GM12878 (cell line): ENCODE data around the gene TSPAN7.

ENCODE experiments used
- FOXM1 ChIP-seq: IDR thresholded peaks from 2 replicates; pipeline ENCODE4 v1.6.1; 2012; ENCODE audit warnings: low read depth, mild to moderate bottlenecking, inconsistent platforms, low read length, moderate library complexity
- JUND ChIP-seq: IDR thresholded peaks from 2 replicates; pipeline ENCODE4 v1.6.1; 2012; ENCODE audit warnings: low read depth, mild to moderate bottlenecking, low read length, improper control_type of control experiment, moderate library complexity
- NFYB ChIP-seq: IDR thresholded peaks from 2 replicates; pipeline ENCODE4 v1.6.1; 2011; ENCODE audit warnings: low read depth, mild to moderate bottlenecking, low read length, improper control_type of control experiment, moderate library complexity; ENCODE audit not compliant: insufficient read depth
- POLR2A ChIP-seq: IDR thresholded peaks from 2 replicates; pipeline ENCODE4 v1.6.1; 2011; ENCODE audit warnings: low read depth, mild to moderate bottlenecking, low read length
- SIN3A ChIP-seq: IDR thresholded peaks from 2 replicates; pipeline ENCODE4 v1.6.1; 2012; ENCODE audit warnings: low read depth, low read length, improper control_type of control experiment
- ZNF274 ChIP-seq: IDR thresholded peaks from one replicate; pipeline ENCODE4 v1.8.0; 2011; ENCODE audit not compliant: insufficient read length, insufficient read depth
- TF ChIP-seq, protein P1 (sequence below): IDR thresholded peaks from 2 replicates; pipeline ENCODE4 v1.6.1; 2011; ENCODE audit warnings: low read depth, mild to moderate bottlenecking, low read length, moderate library complexity, borderline replicate concordance; ENCODE audit errors: extremely low read depth
- TF ChIP-seq, protein P2 (sequence below), 3 experiments: IDR thresholded peaks in 2 of 3; conservative IDR thresholded peaks in 1 of 3; 2 replicates each; pipeline ENCODE4 v1.5.1; 2011; ENCODE audit warnings: low read depth in 3 of 3, low read length in 3 of 3, mild to moderate bottlenecking in 3 of 3, control low read depth in 2 of 3, moderate library complexity in 2 of 3, inconsistent platforms in 1 of 3, mixed read lengths in 1 of 3; ENCODE audit not compliant: control insufficient read depth in 2 of 3, insufficient read depth in 1 of 3; ENCODE audit errors: extremely low read depth in 1 of 3
- TF ChIP-seq, protein P3 (sequence below): fragments of 450-650 bp; formaldehyde crosslinking; IDR thresholded peaks from 2 replicates; pipeline ENCODE4 v1.4.0; 2022; ENCODE audit warnings: mild to moderate bottlenecking, moderate library complexity

DNA sequence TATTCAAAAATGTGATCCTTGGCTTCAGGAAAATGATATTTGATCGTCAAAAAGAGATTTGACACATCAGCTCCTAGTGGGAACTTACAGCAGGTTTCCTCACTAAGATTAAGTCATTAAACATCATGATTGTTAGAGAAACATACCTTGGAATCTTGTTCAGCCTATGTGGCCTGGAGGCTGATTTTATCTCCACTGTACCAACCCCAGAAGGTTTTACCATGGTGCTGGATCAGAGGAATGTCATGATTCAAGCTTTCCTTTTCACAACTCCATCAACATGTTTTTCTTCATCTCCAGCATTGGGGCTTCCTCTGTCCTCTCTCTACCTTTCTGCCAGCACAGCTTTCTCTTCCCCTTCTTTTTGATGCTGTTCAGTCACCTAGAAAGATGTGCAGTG is 171.5 kb downstream of the TSPAN7 start:
- TF ChIP-seq ZNF274 = no peak
- TF ChIP-seq, protein P1, sequence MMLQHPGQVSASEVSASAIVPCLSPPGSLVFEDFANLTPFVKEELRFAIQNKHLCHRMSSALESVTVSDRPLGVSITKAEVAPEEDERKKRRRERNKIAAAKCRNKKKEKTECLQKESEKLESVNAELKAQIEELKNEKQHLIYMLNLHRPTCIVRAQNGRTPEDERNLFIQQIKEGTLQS = no peak
- no peak for TF ChIP-seq JUND
- TF ChIP-seq SIN3A = no peak
- TF ChIP-seq, protein P2, sequence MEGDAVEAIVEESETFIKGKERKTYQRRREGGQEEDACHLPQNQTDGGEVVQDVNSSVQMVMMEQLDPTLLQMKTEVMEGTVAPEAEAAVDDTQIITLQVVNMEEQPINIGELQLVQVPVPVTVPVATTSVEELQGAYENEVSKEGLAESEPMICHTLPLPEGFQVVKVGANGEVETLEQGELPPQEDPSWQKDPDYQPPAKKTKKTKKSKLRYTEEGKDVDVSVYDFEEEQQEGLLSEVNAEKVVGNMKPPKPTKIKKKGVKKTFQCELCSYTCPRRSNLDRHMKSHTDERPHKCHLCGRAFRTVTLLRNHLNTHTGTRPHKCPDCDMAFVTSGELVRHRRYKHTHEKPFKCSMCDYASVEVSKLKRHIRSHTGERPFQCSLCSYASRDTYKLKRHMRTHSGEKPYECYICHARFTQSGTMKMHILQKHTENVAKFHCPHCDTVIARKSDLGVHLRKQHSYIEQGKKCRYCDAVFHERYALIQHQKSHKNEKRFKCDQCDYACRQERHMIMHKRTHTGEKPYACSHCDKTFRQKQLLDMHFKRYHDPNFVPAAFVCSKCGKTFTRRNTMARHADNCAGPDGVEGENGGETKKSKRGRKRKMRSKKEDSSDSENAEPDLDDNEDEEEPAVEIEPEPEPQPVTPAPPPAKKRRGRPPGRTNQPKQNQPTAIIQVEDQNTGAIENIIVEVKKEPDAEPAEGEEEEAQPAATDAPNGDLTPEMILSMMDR (IDR thresholded peaks at IDR 0.05 in 2 of 3, conservative IDR thresholded peaks at IDR 0.05 in 1 of 3; ENCODE audit: control insufficient read depth in 2 of 3, extremely low read depth in 1 of 3, insufficient read depth in 1 of 3, low read depth in 3 of 3, low read length in 3 of 3) = no peak
- TF ChIP-seq, protein P3, sequence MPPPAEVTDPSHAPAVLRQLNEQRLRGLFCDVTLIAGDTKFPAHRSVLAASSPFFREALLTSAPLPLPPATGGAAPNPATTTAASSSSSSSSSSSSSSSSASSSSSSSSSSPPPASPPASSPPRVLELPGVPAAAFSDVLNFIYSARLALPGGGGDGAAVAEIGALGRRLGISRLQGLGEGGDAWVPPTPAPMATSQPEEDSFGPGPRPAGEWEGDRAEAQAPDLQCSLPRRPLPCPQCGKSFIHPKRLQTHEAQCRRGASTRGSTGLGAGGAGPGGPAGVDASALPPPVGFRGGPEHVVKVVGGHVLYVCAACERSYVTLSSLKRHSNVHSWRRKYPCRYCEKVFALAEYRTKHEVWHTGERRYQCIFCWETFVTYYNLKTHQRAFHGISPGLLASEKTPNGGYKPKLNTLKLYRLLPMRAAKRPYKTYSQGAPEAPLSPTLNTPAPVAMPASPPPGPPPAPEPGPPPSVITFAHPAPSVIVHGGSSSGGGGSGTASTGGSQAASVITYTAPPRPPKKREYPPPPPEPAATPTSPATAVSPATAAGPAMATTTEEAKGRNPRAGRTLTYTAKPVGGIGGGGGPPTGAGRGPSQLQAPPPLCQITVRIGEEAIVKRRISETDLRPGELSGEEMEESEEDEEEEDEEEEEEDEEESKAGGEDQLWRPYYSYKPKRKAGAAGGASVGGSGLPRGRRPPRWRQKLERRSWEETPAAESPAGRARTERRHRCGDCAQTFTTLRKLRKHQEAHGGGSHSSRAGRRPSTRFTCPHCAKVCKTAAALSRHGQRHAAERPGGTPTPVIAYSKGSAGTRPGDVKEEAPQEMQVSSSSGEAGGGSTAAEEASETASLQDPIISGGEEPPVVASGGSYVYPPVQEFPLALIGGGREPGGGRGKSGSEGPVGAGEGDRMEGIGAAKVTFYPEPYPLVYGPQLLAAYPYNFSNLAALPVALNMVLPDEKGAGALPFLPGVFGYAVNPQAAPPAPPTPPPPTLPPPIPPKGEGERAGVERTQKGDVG (CRISPR knock-in tag) = no peak
- no peak for TF ChIP-seq FOXM1
- TF ChIP-seq NFYB = no peak
- TF ChIP-seq POLR2A = no peak
